T47D (cell line): ENCODE results near the gene CCDC68.

ENCODE experiments used
- DNase-seq, 2 experiments: peaks; one replicate each; pipeline versions ENCODE4 v3.0.0 to v3.0.0-alpha.2; 2011 to 2012; ENCODE audit warnings: low read depth in 1 of 2, low spot score in 1 of 2
- JUND ChIP-seq: IDR thresholded peaks from 2 replicates; pipeline ENCODE4 v1.6.1; 2012; ENCODE audit warnings: low read depth
- in situ Hi-C: cut with HindIII; loops from 2 replicates; pipeline ENCODE4 v1.10.0; 2016; ENCODE audit warnings: low sequenced_read_pairs, low pct_unique_long_range_greater_than_20kb

Gene CCDC68

GRCh38 chr18:54900290-54900689 lies 59.0 kb downstream of the CCDC68 start:
- in situ Hi-C loops, result no loop called here
- no peak for TF ChIP-seq JUND
- no peak for DNase-seq

GRCh38 chr18:54899500-54899899 lies 59.8 kb downstream of the CCDC68 start:
- DNase-seq, result no peak
- TF ChIP-seq JUND, result no peak
- in situ Hi-C loops, result no loop called here

GRCh38 chr18:54888933-54889332 lies 70.3 kb downstream of the CCDC68 start:
- in situ Hi-C loops, result no loop called here
- no peak for DNase-seq
- no peak for TF ChIP-seq JUND

GRCh38 chr18:54888378-54888777 lies 70.9 kb downstream of the CCDC68 start:
- TF ChIP-seq JUND, result no peak
- no peak for DNase-seq
- in situ Hi-C loops, result no loop called here

- DNase-seq, result no peak
- no peak for TF ChIP-seq JUND
- in situ Hi-C loops, result no loop called here
Measured at GRCh38 chr18:54883816-54884604, 75.3 kb downstream of the CCDC68 start.

- no peak for DNase-seq
- in situ Hi-C loops, result no loop called here
- TF ChIP-seq JUND, result no peak
Measured at GRCh38 chr18:54882318-54882717, 76.9 kb downstream of the CCDC68 start.

GRCh38 chr18:54881229-54881768 lies 78.0 kb downstream of the CCDC68 start:
- no peak for TF ChIP-seq JUND
- in situ Hi-C loops, result no loop called here
- no peak for DNase-seq

- TF ChIP-seq JUND, result no peak
- peak in 1 of 2 experiments; percentile 5 for DNase-seq
- in situ Hi-C loops, result no loop called here
Measured at GRCh38 chr18:54880395-54881105, 78.7 kb downstream of the CCDC68 start.

- no peak for DNase-seq
- in situ Hi-C loops, result no loop called here
- no peak for TF ChIP-seq JUND
Measured at GRCh38 chr18:54879691-54880090, 79.6 kb downstream of the CCDC68 start.

- no peak for DNase-seq
- TF ChIP-seq JUND, result no peak
- in situ Hi-C loops, result no loop called here
Measured at GRCh38 chr18:54878659-54879358, 80.5 kb downstream of the CCDC68 start.

GRCh38 chr18:54878159-54878622 lies 81.1 kb downstream of the CCDC68 start:
- TF ChIP-seq JUND, result no peak
- in situ Hi-C loops, result no loop called here
- DNase-seq, result no peak

GRCh38 chr18:54877076-54877475 lies 82.2 kb downstream of the CCDC68 start:
- DNase-seq, result no peak
- in situ Hi-C loops, result no loop called here
- TF ChIP-seq JUND, result no peak
